NCI-H187 treated with DMSO at 0.1 percent for 48 hours (cell line): Measurements from ENCODE around the gene PXDN.
"Not testable (repeated sequence)": the region's sequence is repeated elsewhere in the genome, so short reads cannot be mapped to it uniquely, and the experiment has no call there.

Source experiments
- DNase-seq: peaks from one replicate; lab custom pipeline; 2025; lab: John Stamatoyannopoulos, UW

Gene PXDN

GRCh38 chr2:1740716-1741589 lies 3.4 kb downstream of the PXDN start:
- DNase-seq = no peak

GRCh38 chr2:1739961-1740715 lies 4.2 kb downstream of the PXDN start:
- DNase-seq = no peak

GRCh38 chr2:1739322-1739957 lies 4.9 kb downstream of the PXDN start:
- DNase-seq = no peak

- DNase-seq = no peak
Observed at GRCh38 chr2:1738646-1739302, 5.5 kb downstream of the PXDN start.

- DNase-seq = no peak
Observed at GRCh38 chr2:1738163-1738562, 6.2 kb downstream of the PXDN start.

GRCh38 chr2:1736997-1737480 lies 7.3 kb downstream of the PXDN start:
- no peak for DNase-seq

GRCh38 chr2:1736045-1736444 lies 8.3 kb downstream of the PXDN start:
- DNase-seq = no peak

- DNase-seq = not testable (repeated sequence)
Observed at GRCh38 chr2:1733298-1733697, 11.0 kb downstream of the PXDN start.

GRCh38 chr2:1731963-1732768 lies 12.1 kb downstream of the PXDN start:
- no peak for DNase-seq

GRCh38 chr2:1731447-1731962 lies 12.8 kb downstream of the PXDN start:
- no peak for DNase-seq

GRCh38 chr2:1730015-1730927 lies 14.0 kb downstream of the PXDN start:
- DNase-seq = no peak

- DNase-seq = no peak
Observed at GRCh38 chr2:1729242-1729641, 15.1 kb downstream of the PXDN start.

- DNase-seq = no peak
Observed at GRCh38 chr2:1728821-1729220, 15.5 kb downstream of the PXDN start.

GRCh38 chr2:1727796-1728474 lies 16.4 kb downstream of the PXDN start:
- DNase-seq = no peak

- DNase-seq = peak; percentile 80
Observed at GRCh38 chr2:1727101-1727771, 17.1 kb downstream of the PXDN start.

GRCh38 chr2:1726558-1726957 lies 17.8 kb downstream of the PXDN start:
- no peak for DNase-seq

- DNase-seq = not testable (repeated sequence)
Observed at GRCh38 chr2:1724351-1724750, 20.0 kb downstream of the PXDN start.

GRCh38 chr2:1723397-1724042 lies 20.8 kb downstream of the PXDN start:
- DNase-seq = no peak
